HCEC 1CT (cell line): ENCODE results near the gene LOXL4.

Experiments used
- DNase-seq: peaks from one replicate; pipeline ENCODE4 v3.0.0-alpha.2; 2017

LOXL4 gene

DNA sequence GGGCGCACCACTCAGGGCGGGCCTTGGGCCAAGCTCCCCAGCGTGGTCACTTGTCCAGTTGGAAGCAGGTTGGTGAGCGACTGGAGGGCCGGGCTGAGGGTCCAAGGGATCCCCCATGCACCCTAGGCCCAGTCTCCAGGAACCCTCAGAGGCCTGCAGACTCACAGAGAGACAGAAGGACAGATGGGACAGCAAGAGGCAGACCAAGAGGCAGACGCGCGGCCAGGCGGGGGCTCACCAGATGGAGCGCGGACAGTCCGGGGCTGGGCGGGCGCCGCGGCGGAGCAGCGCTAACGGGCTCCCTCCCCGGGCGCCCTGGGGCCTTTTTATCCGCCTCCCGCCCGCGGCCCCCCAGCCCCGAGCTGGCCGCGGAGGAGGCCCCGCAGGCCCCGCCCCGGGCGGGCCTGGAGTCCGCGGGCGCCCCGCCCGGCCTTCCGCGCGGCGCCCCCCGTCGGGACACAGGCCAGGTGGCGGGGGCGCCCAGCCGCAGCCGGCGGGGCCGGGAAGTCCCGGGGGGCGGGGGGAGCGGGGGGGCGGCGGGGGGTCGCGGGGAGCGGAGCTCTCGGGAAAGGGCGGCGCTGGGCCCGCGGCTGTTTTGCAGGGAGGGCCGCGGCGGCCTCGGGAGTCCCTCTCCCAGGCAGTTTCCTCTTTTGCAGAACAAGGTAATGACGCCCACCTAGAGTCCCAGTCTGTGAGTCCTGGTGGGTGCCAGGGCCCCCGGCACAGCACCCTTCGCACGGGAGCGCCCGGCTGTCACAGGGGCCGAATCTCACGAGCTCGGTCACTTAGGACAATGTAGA is at the start of gene LOXL4:
Gene LOXL4, minus strand, starts transcription at position 301 of the 800 bp plus-strand sequence. CDS start 5,175 bp downstream, outside the sequence.
- DNase-seq: peak; percentile 20

DNA sequence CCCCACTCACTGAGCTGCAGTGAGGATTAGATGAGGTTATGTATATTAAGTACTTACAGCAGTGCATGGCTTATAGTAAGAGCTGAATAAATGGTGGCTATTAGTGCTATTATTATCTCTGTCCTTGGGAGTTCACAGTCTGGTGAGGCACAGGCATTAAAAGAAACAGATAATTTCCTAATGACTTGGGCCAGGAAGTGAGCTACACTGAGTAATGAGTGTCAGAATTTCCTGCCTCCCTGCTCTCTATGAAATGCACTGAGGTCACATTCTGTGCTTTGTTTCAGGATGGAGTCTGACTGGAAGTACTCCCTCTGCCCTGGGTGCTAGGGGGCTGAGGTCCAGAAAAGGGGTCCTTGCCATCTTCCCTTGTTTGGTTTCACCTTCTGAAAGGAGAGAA is 48.7 kb upstream of the LOXL4 start:
- peak; percentile 79 for DNase-seq

DNA sequence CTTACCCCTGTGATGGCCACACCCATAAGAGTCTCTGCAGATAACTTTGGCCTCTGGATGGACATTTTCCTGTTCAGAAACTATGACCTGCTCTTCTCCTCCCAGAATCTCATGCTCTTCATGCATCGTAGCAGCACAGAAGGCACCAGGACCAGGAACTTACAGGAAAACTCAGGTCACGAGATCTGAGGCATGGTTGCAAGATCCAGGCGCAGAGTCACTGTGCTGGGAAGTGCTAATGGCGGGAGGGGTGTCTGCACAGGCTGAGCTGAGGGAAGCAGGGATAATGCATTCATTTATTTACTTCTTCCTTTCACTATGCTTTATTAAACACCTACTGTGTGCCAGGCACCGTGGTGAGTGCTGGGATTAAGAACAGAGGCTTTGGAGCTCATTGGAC is 48.2 kb upstream of the LOXL4 start:
- DNase-seq: peak; percentile 35

DNA sequence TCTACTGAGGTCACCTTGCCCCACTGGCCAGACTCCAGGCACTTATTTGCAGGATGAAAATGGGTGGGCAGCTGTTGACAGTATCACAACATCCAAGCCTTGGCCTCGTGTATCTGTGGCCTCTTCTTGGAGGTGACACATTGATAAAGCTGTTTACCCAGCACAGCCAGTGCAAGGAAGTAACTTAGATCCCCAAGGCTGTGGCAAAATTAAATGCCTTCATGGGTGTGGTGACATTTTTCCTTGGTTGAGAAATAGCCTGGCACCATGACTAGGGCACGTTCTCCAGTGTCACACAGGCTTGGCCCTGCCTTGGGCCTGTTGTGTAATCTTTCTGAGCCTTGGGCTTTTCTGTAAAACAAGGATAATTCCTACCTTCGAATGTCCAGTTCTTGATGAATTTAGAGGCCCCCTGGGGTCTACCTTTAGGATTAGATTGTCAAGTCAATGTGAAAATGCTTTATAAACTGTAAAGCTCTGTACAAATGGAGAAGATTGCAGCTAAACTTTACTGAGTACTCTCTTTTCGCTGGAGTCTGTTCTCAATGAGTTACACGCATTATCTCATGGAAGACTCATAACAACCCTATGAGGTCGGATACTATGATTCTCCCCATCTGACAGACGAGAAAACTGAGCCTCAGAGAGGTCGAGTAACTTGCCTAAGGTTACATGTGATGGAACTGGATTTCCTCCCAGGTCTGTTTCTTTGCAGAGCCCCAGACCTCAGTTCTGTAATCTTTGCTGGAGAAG is 46.7 kb upstream of the LOXL4 start:
- DNase-seq: no peak

DNA sequence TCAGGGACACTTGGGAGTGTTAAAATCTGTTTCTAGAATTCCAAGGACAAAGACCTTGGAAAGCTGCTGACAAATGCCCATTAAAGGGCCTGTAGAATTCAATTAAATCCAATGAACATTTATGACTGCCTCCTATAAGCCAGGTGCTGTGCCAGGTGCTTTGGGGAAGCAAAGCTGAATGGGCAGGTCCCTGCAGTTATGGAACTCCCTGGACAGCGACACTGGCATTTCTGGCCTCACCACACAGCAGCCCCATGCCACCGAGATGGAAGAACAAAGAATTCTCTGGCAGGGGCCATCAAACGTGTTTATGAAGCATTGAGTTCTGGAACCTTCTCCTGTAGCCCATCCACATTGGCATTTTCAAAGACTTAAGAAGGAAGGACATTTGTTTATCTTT is 45.6 kb upstream of the LOXL4 start:
- DNase-seq: no peak

DNA sequence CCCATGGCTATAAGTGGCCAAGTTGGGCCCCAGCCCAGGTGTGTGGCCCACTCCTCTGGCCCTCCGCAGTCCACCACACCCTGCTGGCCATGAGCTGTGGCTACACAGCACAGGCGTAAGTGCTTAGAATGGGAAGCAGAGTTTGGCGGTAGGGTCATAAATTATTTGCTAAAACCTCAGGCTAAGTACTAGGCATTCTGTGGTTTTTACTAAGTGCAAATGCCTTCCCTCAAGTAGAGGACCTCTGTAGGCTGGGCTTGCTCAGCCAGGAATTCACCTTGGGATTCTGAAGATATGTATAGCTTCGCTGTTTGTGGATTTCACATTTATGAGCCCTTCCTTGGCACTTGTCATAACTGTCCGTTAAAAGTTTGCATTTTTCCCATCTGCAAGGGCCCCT is 44.8 kb upstream of the LOXL4 start:
- no peak for DNase-seq

DNA sequence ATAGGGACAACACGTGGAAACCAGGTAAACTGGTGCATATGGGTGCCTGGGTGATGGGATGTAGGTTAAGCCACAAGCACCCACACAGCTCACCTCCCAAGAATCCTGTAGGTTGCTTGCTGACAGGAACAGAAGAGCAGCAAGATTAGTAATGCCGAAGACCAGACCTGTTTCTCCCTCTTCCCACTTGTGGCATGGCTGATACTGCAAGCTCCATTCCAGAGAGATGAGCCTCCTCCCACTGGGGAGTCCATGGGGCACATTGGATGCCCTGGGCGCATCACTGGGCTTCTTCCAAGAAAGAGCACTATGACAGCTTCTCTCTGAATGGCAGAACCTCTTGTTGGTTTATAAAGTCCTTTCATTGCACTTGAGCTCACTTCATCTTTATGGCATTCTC is 44.4 kb upstream of the LOXL4 start:
- DNase-seq: no peak

DNA sequence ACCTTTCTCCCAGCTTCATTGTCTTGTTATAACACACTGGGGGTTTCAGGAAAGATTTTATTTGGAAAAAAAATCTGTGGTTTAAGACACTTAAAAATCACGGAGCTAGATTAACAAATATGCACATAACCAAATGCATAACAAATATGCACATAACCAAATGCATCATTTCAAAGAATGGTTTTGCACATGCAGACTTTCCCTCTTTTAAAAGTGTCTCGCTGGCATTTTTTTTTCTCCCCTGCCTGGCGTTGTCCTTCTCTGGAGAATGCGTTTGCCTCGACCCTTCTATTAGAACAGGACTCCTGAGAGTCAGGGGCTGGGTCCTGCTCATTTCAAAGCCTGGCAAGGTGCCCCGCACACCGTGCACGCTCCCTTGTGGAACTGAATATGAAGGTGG is 42.7 kb upstream of the LOXL4 start:
- no peak for DNase-seq

DNA sequence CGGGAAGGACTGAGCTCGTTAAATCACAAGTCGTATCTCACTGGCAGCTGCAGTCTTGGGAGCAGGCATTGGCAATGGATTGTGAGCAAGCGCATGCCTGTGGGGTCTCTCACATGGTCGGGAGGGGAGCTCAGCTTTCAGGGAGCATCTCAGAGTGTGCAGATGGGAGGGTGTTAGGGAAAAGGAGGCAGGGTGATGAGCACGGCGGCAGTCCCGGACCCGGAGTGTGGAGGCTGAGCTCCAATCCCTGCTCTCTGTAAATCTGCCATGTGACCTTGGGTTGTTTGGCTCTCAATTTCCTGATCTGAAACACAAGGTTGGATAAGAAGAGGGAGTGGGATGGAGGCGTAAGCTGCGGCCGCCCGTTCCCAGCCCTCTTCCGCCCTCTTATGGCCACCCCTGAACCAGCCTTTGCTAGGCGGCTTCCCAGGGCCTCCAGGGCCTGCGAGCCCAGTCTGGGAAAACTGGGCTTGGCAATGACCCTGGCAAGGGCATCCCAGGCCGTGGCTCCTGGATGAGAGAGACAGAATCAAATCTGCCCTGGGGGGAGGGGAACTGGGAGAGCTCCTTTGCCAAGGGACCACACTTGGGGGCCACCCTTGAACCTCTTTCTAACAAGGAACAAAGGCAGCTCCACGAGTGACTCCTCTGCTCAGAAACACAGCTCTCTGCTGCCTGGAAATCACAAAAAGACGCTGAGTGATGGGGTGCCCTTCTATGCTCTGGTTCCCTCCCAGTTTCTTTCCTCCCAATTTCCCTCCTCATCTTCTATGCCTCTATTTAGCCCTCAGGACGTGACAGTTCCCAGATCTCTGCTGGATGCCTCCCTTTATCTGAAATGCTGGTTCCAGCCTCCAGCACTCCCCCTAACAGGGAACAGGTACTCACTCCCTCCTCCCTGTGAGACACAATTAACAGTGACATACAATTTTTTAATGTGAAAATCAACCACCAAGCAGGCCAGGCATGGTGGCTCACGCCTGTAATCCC is 41.7 kb upstream of the LOXL4 start:
- DNase-seq: peak; percentile 86

DNA sequence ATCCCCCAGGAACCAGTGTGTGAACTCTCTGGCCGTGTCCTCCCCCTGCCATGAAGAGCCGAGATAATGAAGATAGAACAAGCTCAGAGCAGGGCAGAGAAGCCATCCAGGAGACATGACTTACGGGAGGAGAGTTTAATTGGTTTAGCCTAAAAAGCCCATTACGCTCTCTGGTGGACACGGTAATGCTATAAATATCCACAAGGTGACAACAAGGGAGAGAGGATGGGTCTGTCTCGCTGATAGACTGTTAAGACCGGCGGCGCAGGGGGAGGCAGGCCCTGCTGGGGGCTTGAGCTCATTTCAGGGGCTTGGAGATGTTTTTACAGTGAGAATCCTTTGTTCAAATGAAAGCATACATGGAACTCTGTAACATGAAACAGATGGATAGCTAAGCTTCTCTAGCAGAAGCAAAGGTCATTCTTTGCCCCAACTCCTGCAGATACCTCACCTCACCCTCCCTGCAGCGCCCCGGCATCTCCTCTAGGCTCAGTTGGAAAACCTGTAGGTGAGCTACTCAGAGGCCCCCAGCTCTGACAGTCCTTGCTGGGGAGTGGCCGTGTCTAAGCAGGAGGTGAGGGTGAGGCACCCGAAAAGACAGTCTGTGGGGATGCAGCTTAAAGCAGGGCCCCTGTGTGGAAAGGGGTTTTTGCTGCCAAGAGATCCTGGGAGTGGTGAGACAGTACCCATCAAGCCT is 40.8 kb upstream of the LOXL4 start:
- DNase-seq: no peak

DNA sequence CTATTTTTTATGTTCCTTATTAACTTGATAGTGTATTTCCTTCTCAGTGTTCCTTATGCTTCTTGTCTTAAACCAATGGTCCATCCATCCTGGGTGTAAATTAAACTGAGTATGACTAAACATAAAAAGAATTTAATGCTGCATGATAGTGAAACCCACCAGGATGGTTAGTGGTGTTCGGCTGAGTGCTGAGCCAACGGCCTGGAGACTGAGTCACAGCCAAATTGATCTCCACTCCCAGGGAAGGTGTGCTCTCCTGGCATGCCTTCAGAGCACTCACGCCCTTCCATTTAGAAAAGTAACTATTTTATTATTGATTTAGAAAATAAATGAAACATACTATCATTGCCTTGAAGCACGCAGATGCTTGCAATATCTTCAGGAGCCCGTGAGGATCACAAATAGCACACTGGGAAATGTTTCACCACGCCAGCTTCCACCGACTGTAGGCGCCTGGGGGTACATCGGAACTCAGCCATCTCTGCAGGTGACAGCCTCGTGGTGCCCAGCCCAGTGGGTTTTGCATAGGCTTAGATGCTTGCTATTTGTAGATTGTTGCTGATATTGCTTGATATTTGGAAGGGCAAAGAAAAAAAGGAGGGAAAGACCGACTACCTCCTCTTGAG is 40.0 kb upstream of the LOXL4 start:
- DNase-seq: no peak

DNA sequence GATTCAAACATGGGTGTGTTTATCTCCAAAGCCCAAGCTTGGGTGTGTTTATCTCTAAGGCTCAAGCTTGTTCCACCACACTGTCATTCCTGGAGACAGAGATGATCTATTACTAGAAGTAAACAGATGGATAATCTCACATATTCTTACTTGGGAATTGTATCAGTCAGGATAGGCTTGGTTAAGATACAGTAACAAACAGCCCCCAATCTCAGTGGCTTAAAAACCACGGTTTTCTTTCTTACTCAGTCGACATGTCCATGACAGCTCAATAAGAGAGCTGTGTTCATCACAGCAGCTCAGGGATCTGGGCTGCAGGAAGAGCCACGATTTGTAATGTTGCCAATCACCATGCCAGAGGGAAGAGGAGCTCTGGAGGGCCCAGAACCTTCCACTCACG is 38.5 kb upstream of the LOXL4 start:
- DNase-seq: no peak

DNA sequence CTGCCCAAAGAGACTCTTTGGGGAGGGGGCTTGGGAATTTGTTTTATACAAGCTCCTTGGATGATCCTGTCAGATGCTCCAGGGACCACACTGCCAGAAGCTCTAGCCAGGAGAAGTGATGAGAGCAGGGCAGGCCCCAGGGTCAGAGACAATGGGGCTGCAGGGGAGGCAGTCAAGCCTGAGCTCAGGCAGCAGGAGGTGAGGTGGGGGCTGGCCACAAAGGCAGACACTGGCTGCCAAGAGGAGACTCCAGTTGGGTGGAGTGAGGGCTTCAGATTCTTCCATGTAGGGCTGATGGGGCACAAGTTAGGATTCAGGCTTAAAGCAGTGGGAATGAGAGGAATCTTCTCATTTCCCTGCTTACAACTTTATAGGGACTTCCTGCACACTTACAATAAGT is 35.6 kb upstream of the LOXL4 start:
- DNase-seq: no peak

DNA sequence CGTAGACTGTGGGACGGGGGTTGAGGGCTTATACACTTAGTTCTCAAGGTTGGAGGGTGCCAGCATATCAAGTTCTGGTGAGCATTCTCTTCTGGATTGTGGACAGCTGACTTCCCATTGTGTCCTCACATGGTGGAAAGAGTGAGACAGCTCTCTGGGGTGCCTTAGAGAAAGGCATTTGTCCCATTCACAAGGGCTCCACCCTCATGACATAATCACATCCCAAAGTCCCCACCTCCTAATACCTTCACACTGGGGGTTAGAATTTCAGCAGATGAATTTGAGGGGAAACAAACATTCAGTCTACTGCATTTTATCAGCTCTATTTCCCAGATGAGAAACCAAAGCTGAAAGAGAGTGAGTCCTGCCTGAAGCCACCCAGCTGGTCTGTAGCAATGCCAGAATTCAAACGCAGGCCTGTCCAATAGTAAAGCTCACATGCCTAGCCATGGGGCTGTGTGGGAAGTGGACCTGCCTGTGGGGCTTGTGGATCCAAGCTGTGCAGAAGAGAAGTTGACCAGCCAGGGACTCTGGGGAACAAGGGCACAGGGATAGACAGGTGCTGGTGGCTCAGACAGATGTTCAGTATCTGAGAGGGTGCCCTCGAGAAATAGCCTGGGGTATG is 34.9 kb upstream of the LOXL4 start:
- no peak for DNase-seq

DNA sequence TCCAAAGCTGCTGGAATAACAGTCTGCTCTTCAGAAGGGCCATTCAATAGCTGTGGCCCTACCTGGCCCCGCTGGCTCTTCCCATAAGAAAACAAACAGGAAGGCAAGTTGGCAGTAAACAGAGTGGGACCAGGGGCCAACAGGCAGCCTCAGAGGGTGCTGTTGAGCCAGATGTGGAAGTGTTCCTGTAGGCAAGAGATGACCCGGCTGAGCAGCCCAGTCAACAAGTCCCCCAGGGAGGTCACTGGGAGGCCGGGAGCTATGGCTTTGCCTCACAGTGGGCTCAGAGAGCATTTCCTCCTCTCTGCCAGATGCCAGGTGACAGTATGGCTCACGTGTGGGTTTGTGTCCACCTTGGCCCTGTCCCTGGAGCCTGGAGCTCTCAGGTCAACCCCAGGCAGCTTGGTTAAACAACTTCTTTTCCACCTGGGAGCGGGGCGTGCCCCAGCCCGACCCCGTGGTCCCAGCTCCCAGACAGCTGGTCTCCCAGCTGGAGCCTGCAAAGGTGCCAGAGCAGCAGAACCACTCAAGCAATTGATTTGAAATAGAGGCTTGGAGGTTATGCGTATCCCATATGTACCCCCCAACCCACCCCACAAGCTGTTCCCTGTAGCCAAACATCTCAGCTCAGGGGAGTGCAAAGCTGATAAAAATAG is 33.8 kb upstream of the LOXL4 start:
- DNase-seq: no peak

DNA sequence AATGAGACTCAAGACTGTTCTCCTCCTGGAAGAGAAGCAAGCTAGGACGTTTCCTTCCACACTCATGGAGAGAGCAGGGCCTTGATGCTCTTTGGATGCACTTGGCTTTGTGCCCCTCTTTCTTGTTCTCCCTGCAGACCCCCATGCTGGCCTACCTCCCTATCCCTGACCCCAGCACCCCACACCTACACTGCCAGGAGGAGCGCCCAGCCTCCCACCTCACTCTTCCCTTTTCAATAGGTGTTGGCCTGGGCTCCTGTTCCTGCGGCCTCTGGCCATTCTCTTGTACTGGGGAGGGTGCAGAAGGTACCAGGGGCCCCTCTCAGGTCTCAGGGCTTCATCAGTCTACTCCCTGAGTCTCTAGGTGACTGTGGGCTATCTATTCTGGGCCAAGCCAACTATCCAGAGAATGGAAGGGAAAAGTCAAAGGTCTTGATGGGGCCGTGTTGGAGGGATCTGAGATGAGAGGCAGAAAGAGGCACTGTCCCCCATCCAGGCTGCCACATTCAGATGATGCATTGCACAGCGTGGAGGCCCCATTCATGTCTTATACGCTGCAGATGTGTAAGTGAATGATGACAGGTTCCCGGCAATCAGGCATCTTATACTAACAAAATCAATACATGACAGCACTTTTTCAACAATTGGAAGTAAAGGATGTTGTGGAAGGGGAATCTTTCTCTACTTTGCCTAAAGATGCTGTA is 32.7 kb upstream of the LOXL4 start:
- no peak for DNase-seq

DNA sequence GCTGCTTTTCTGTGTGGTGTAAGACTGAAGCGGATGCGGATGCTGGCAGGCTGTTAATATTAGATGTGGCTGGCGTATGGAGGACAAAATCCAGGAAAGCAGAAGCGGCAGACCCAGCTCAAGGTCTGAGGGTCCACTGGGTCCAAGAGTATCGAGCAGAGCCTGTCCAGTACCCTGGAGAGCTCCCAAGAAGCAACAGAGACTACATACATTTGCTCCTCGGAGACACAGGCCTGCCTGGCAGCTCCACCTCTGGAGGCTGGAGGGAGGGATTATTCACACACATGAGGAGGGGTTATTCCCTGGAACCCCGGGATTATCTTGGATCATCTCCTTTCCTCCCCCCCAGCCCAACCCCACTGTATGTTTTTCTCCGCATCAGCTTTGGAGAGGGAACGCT is 31.3 kb upstream of the LOXL4 start:
- no peak for DNase-seq

DNA sequence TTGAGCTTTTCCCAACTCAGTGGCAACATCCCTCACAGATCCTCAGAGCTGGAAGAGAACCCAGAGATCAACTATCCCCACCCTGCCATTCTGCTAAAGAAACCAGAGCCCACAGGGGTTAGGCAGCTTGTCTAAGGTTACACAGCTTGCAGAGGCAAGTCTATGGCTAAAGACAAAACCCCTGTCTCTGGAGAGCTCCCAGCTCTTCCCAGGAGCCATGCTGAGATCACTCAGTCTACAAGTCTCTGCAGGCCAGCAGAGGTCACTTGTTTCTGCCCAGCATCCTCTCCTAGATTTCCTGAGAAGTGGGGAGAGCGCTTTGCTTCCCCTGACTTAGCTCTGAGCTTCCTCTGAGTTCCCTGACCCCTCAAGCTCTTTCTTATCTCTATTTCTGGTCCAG is 28.5 kb upstream of the LOXL4 start:
- peak; percentile 40 for DNase-seq

DNA sequence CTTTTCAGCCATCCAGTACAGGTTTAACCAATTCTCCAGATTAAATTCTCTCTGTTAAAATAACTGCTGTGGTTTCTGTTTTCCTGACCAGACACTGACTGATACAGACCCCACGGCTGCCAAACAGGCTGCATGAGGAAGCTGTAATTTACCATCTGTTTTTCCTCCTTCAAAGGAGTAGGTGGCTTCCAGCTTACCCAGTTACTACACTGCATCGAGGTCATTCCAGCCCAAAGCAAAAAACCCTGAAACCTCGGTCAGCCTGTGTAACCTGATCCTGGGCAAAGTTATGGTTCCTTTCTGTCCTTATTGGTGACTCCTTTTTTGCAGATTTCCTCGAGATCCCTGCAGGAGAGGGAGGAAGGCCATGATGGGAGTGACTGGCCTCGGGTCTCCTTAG is 27.9 kb upstream of the LOXL4 start:
- peak; percentile 17 for DNase-seq

DNA sequence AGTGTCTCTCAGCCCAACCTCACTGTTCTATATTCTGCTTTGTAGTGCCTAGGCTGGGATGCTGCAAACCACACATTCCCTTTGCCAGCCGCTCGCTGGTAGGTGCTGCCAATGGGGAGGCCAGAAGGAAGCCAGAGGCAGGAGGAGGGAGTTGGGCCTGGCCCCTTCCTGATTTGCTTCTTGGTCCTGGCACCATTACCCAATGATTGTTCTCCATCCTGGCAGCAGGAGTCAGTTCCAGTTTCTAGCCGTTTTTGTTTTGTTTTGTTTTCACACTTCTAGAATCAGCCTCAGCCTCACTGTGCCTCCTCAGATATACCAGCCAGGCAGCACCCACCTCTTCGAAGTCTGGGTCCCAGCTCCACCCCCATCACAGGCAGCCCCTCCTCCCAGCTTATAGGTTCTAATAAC is 27.4 kb upstream of the LOXL4 start:
- no peak for DNase-seq
